ENCODE results near the gene EIF2D.

GRCh38 chr1:206570529-206570928, 41.7 kb downstream of the EIF2D start:
- TF ChIP-seq CTCF (IDR thresholded peaks at IDR 0.05) (no peak), POLR2A (IDR thresholded peaks at IDR 0.05) (no peak), POLR2AphosphoS5 (IDR thresholded peaks at IDR 0.05) (no peak), EP300 (IDR thresholded peaks at IDR 0.05) (no peak)
